Parathyroid adenoma (tissue), 2 donors: Measurements from ENCODE around the gene IL18.
"Not testable (repeated sequence)": the region's sequence is repeated elsewhere in the genome, so short reads cannot be mapped to it uniquely, and the experiment has no call there.

ENCODE experiments used
- H2AFZ ChIP-seq: fragments of 300-600 bp; sonication (generic); one replicate; pipeline ENCODE4 v1.7.0; 2017; ENCODE audit warnings: antibody characterized with exemption, mild to moderate bottlenecking
- H3K27ac ChIP-seq: fragments of 300-600 bp; sonication (generic); one replicate; pipeline ENCODE4 v1.7.0; 2017
- H3K27me3 ChIP-seq: fragments of 300-600 bp; sonication (generic); one replicate; pipeline ENCODE4 v1.7.0; 2017; ENCODE audit warnings: low read length; ENCODE audit not compliant: control insufficient read depth, insufficient read depth
- H3K36me3 ChIP-seq: fragments of 300-600 bp; sonication (generic); one replicate; pipeline ENCODE4 v1.7.0; 2017; ENCODE audit warnings: low read length; ENCODE audit not compliant: control insufficient read depth, insufficient read depth
- H3K4me1 ChIP-seq: fragments of 300-600 bp; sonication (generic); one replicate; pipeline ENCODE4 v1.7.0; 2017; ENCODE audit warnings: control low read depth
- H3K4me2 ChIP-seq: fragments of 300-600 bp; sonication (generic); one replicate; pipeline ENCODE4 v1.7.0; 2017; ENCODE audit warnings: low read length
- H3K4me3 ChIP-seq: fragments of 300-600 bp; sonication (generic); one replicate; pipeline ENCODE4 v1.7.0; 2017; ENCODE audit warnings: low read depth, low read length
- H3K79me2 ChIP-seq: fragments of 300-600 bp; sonication (generic); one replicate; pipeline ENCODE4 v1.7.0; 2017; ENCODE audit warnings: control low read depth
- H3K9ac ChIP-seq: fragments of 300-600 bp; sonication (generic); one replicate; pipeline ENCODE4 v1.7.0; 2017; ENCODE audit warnings: mild to moderate bottlenecking
- H3K9me3 ChIP-seq: fragments of 300-600 bp; sonication (generic); one replicate; pipeline ENCODE4 v1.7.0; 2017; ENCODE audit warnings: low read length; ENCODE audit not compliant: control insufficient read depth
- CTCF ChIP-seq: fragments of 300-600 bp; sonication (generic); IDR thresholded peaks from one replicate; pipeline ENCODE4 v1.7.0; 2017; ENCODE audit warnings: antibody characterized with exemption, mild to moderate bottlenecking
- donor health status: primary hyperparathyroidism.

IL18 gene

DNA sequence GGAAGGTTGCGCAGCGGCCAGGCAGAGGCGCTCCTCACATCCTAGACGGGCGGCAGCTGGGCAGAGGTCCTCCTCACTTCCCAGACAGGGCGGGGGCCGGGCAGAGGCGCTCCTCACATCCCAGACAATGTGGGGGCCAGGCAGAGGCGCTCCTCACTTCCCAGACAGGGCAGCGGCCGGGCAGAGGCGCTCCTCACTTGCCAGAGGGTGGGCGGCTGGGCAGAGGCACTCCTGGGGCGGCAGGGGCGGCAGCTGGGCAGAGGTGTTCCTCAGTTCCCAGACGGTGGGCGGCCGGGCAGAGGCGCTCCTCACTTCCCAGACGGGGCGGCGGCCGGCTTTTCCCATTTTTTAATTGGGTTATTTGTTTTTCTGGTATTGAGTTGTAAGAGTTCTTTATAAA, 42.2 kb upstream of the IL18 start:
- H3K4me2 ChIP-seq: no peak overlapping the region
- TF ChIP-seq CTCF: no peak
- H3K36me3 ChIP-seq: no peaks in the 10 kb centered on the region
- H3K9ac ChIP-seq: no peak overlapping the region
- H3K9me3 ChIP-seq: no peaks in the 10 kb centered on the region
- H3K79me2 ChIP-seq: no peaks in the 10 kb centered on the region
- H3K4me1 ChIP-seq: no peaks in the 10 kb centered on the region
- no peak overlapping the region for H3K27ac ChIP-seq
- H2AFZ ChIP-seq: no peak overlapping the region
- no peaks in the 10 kb centered on the region for H3K27me3 ChIP-seq
- no peak overlapping the region for H3K4me3 ChIP-seq

GRCh38 chr11:112200252-112200651, 36.4 kb upstream of the IL18 start:
- H3K27me3 ChIP-seq: no peaks in the 10 kb centered on the region
- no peaks in the 10 kb centered on the region for H3K4me1 ChIP-seq
- no peak overlapping the region for H3K27ac ChIP-seq
- no peaks in the 10 kb centered on the region for H3K79me2 ChIP-seq
- no peak overlapping the region for H3K4me3 ChIP-seq
- no peak overlapping the region for H2AFZ ChIP-seq
- H3K36me3 ChIP-seq: no peaks in the 10 kb centered on the region
- H3K9ac ChIP-seq: no peak overlapping the region
- no peaks in the 10 kb centered on the region for H3K9me3 ChIP-seq
- TF ChIP-seq CTCF: no peak
- no peak overlapping the region for H3K4me2 ChIP-seq

GRCh38 chr11:112199101-112199500, 35.2 kb upstream of the IL18 start:
- not testable (repeated sequence) for H3K9ac ChIP-seq, H3K4me1 ChIP-seq, H3K27ac ChIP-seq, H3K27me3 ChIP-seq, H3K4me3 ChIP-seq, H3K79me2 ChIP-seq, H3K9me3 ChIP-seq, H2AFZ ChIP-seq, H3K36me3 ChIP-seq, H3K4me2 ChIP-seq

DNA sequence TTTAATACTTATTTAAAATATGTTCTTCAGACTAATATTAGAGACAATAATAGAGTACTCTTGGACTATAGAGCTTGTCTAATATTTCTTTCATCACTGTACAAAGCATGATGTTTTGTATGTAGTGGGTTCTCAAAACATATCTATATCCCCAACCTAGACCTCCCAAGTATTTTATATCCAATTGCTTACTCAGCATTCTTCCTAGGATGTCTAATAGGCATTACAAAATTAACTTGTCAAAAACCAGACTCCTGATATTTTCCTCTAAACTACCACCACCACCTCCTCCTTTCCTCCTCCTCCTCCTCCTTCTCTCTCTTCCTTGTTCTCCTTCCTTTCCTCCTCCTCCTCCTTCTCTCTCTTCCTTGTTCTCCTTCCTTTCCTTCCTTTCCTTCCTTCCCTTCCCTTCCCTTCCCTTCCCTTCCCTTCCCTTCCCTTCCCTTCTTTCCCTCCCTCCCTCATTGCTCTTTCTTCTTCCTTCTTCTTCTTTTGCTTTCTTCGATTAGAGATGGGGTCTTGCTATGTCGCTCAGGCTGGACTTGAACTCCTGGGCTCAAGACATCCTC, 32.7 kb upstream of the IL18 start:
- H3K27ac ChIP-seq: no peak overlapping the region
- H3K4me1 ChIP-seq: no peaks in the 10 kb centered on the region
- no peaks in the 10 kb centered on the region for H3K79me2 ChIP-seq
- no peaks in the 10 kb centered on the region for H3K36me3 ChIP-seq
- no peak overlapping the region for H3K4me3 ChIP-seq
- H3K4me2 ChIP-seq: no peak overlapping the region
- H3K27me3 ChIP-seq: no peaks in the 10 kb centered on the region
- H3K9ac ChIP-seq: no peak overlapping the region
- TF ChIP-seq CTCF: no peak
- H2AFZ ChIP-seq: no peak overlapping the region
- no peaks in the 10 kb centered on the region for H3K9me3 ChIP-seq

- H3K27ac ChIP-seq: no peak overlapping the region
These were observed 32.1 kb upstream of the IL18 start for GRCh38 chr11:112195951-112196351.

DNA sequence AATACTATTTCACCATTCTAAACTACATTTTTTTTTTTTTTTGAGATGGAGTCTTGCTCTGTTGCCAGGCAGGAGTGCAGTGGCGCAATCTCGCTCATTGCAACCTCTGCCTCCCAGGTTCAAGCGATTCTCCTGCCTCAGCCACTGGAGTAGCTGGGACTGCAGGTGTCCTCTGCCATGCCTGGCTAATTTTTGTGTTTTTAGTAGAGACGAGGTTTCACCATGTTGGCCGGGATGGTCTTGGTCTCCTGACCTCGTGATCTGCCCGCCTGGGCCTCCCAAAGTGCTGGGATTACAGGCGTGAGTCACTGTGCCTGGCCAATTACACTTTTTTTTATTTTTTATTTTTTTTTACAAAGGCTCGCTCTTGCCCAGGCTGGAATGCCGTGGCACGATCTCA, 31.2 kb upstream of the IL18 start:
- not testable (repeated sequence) for H3K4me3 ChIP-seq, H3K27ac ChIP-seq, H3K4me1 ChIP-seq, H3K9ac ChIP-seq, H3K4me2 ChIP-seq, H2AFZ ChIP-seq, H3K79me2 ChIP-seq, H3K9me3 ChIP-seq, H3K36me3 ChIP-seq, H3K27me3 ChIP-seq

More at GRCh38 chr11:112195951-112196351, 32.1 kb upstream of the IL18 start:
- TF ChIP-seq CTCF: no peak
- Histone ChIP-seq H3K4me1 (no peaks in the 10 kb centered on the region), H3K4me2 (no peak overlapping the region), H3K36me3 (no peaks in the 10 kb centered on the region), H3K27me3 (no peaks in the 10 kb centered on the region), H3K9me3 (no peaks in the 10 kb centered on the region), H3K9ac (no peak overlapping the region), H3K79me2 (no peaks in the 10 kb centered on the region), H2AFZ (no peak overlapping the region), H3K4me3 (no peak overlapping the region)
